Activated T-helper 1 cell treated with Interleukin-2 at 50 U/mL for 16 hours (primary cell): ENCODE results near the gene CDC42BPA.
"Not testable (repeated sequence)": the region's sequence is repeated elsewhere in the genome, so short reads cannot be mapped to it uniquely, and the experiment has no call there.

Experiments
- DNase-seq: peaks from one replicate; pipeline ENCODE4 v3.0.0-alpha.2; 2020; ENCODE audit warnings: low read depth

The CDC42BPA gene

DNA sequence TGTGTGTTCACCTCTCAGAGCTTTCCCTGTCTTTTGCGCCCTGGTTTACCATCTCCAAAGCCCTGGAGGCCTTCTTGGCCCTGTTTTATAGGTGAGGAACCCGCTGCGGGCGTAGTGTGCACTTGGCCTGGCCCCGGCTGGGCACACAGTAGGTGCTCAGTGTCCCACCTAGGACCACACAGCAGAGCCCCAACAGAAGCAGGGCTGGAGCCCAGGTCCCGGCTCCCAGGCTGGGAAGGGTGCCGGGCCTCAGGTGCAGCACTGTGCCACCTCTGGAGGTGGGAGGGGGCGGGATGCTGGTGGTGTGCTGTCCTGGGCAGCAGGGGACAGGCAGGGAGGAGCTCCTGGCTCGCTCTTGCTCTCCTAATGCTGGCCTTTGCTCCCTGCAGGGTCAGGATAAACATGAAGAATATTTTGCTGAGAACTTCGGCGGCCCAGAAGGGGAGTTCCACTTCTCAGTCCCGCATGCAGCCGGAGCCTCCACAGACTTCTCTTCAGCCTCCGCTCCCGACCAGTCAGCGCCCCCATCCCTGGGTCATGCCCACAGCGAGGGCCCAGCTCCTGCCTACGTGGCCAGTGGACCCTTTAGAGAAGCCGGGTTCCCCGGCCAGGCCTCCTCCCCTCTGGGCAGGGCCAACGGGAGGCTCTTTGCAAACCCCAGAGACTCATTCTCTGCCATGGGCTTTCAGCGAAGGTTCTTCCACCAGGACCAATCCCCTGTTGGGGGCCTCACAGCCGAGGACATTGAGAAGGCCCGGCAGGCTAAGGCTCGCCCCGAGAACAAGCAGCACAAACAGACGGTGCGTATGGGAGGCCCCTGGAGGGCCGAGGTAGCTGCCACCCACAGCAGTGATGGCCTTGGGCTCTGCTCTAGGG, 353.4 kb downstream of the CDC42BPA start:
- DNase-seq: no peak

DNA sequence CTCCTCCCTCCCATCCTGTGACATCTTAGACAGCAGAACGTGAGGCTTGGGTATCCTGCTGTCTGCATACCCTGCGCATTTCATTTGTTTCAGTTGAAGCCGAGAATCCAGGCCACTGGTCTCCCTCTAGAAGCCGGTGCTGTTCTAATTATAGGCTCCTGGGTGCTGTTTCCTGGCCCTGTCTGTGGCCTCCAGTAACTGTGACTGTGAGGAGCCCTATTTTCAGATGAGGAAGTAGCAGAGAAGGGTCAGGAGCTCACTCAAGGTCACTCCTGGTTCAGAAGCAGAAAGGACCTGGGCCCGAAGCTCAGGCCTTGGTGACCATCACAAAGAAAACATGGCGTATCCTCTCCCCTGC, 354.2 kb downstream of the CDC42BPA start:
- no peak for DNase-seq

DNA sequence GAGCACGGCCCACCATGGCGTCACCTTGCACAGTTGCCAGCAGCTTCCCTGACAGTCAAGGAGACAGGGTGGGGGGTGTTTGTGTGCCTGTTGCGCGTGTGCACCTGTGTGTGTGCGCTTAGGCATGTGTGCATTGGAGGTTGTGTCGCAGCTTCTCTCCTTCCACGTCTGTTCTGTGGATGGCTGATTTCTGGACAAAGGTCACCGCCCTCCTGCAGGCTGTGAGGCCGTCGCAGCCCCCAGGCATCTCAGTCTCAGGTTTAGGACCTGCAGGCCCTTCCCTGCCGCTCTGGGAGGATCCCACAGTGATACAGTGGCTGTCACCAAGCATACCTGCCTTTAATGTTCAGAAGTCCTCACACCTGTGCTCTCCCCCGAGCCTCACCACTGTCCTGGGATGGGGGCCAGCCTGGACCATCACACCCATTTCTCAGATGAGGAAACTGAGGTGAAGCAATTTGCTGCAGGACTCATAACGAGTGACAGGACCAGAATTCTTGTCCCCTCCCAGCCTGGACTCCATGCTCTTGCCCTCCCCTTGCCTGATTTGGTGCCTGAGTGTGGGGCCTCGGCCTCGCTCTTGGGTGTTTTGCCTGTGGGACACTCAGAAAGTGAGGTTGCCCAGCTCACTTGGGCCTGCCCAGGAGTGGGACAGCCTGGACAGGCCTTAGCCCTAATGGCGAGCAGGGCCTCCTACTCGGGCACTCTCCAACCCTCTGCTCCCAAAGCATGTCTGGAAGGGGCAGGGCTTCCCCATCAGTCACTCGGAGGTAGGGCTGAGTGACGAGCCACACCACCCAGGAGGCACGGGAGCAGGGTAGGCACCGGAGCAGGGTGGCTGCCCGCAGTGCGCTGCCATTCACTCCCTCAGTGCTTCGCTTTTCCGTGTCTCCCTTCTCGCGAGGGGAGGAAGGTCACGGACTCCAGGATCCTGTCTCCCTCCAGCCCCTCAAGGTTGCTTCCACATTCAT, 355.6 kb downstream of the CDC42BPA start:
- DNase-seq: no peak

DNA sequence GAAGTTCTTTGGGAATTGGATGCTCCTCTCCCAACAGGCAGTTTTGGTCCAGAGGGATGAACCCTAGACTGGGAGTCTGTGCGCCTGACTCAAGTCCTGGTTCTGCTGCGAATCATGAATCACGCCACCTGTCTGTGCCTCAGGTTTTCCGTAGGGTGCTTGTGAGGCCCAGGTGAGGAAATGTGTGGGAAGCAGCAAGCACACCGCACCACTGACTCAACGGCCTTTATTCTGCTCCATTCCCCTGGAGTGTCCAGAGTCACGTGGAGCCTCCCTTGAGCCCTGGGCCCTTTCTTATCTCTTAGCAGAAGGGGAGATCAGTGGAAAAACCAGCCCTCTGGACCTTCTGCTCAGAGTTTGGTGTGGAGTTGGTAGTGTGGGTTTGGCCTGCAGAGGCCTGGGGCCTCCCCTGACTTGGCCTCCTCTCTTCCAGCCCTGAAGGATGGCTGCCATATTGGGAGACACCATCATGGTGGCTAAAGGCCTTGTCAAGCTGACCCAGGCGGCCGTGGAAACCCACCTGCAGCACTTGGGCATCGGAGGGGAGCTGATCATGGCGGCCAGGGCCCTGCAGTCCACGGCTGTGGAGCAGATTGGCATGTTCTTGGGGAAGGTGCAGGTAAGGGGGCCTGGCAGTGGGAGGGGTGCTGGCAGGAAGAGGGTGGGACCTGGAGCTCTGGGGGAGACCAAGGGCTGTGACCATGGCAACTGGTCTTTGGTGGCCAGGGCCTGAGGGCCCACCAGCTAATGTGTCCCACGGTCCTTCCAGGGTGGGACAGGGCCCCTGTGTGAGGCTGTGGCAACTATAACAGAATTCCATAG, 357.1 kb downstream of the CDC42BPA start:
- no peak for DNase-seq

DNA sequence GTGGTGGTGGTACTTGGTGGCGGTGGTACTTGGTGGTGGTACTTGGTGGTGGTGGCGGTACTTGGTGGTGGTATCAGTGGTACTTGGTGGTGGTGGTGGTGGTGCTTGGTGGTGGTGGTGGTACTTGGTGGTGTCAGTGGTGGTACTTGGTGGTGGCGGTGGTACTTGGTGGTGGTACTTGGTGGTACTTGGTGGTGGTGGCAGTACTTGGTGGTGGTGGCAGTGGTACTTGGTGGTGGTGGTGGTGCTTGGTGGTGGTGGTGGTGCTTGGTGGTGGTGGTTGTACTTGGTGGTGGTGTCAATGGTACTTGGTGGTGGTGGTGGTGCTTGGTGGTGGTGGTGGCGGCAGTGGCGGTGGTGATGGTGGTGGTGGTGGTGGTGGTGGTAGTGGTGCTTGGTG, 358.0 kb downstream of the CDC42BPA start:
- no peak for DNase-seq

DNA sequence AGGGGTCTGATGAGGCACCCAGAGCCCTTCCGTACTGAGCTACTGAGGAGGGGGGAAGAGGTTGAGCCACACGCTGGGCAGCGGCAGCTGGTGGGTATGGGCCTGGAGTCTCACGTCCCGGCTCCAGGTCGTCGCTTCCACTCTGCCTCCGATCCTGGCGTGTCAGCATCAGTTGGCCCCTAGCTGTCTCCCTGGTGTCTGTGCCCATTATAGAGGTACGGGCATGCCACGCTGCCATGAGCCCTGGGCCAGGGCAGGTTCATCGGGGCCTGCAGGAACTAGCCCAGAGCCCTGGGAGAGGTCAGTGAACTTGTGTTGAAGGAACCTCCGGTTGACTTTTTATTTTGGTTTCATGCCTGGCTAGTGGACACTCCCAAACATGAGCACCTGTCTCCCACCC, 360.0 kb downstream of the CDC42BPA start:
- DNase-seq: no peak

DNA sequence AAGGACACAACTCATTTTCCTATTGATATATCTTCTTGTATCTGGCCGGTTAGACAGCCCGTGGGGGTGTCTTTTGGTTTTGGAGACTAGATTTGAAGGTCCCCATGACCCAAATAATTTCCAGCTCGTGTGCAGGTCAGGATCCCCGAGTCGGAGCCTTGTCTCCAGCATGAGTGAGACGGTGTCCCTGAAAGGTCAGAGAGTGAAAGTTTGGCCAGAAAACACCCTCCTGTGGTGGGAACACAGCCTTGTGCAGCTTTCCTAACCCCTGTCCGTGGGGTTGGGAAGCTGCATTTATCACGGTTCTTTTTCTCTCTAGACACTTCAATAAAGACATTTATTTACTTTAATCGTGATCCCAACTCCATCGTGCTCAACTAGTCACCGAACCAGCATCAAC, 360.6 kb downstream of the CDC42BPA start:
- no peak for DNase-seq

DNA sequence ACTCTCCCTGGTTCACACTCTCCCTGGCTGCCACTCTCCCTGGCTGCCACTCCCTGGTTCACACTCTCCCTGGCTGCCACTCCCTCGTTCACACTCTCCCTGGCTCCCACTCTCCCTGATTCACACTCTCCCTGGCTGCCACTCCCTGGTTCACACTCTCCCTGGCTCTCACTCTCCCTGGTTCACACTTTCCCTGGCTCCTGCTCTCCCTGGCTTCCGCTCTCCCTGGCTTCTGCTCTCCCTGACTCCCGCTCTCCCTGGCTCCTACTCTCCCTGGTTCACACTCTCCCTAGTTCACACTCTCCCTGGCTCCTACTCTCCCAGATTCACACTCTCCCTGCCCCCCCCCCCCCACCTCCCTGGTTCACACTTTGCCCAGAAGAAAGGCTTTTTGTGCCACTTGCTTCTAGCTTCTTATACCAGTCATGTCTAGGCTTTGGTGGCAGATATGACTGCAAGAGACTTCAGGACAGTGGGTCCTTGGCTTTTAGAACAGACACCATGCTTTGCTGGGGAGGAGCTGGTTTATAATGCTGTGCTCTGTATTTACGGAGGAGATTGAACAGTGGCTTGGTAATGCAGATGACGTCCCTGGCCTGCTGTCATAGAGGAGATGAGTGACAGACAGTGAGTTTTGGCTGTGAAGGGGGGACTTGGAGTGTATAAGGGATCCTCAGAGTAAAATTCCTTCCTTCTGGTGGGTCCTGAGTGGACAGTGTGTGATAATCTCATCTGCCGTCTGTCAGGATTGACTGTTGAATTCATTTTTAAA, 361.2 kb downstream of the CDC42BPA start:
- DNase-seq: no peak

DNA sequence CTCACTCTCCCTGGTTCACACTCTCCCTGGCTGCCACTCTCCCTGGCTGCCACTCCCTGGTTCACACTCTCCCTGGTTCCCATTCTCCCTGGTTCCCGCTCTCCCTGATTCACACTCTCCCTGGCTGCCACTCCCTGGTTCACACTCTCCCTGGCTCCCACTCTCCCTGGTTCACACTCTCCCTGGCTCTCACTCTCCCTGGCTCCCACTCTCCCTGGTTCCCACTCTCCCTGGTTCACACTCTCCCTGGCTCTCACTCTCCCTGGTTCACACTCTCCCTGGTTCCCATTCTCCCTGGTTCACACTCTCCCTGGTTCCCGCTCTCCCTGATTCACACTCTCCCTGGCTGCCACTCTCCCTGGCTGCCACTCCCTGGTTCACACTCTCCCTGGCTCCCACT, 362.4 kb downstream of the CDC42BPA start:
- DNase-seq: not testable (repeated sequence)

DNA sequence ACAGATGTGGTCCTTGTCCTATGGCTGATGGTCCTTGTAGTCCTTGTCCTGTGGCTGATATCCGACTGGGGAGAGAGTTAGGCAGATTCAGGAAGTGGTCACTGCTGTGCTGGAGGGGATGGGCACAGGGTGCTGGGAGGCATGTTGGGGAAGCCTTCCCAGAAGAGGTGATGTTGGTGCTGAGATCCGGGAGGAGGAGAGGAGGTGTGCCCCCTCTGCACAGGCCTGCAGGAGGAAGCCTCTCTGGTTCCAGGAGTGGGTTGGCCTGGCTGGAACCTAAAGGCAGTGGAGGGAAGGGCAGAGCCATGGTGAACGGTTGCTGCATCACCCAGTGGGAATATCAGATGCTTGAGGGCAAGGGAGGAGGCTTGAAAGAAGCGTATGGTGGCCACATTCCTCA, 363.5 kb downstream of the CDC42BPA start:
- DNase-seq: no peak

DNA sequence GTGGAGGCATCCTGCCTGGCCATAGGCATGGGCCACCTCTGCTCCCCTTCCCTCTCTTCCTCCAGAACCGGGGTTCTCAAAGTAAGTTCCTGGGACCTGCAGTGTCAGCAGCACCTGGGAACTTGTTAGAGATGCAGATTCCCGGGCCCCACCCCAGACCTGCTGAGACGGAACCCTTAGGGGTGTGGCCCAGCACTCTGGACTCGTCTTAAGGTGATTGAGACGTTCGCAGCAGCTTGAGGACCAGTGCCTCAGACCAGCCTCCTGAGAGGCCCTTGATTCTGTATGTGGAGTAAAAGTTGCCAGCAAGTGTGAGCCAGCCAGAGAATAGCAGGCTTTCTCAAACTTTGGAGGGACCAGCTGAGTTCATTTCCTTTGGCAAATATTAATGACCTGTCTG, 364.0 kb downstream of the CDC42BPA start:
- no peak for DNase-seq

DNA sequence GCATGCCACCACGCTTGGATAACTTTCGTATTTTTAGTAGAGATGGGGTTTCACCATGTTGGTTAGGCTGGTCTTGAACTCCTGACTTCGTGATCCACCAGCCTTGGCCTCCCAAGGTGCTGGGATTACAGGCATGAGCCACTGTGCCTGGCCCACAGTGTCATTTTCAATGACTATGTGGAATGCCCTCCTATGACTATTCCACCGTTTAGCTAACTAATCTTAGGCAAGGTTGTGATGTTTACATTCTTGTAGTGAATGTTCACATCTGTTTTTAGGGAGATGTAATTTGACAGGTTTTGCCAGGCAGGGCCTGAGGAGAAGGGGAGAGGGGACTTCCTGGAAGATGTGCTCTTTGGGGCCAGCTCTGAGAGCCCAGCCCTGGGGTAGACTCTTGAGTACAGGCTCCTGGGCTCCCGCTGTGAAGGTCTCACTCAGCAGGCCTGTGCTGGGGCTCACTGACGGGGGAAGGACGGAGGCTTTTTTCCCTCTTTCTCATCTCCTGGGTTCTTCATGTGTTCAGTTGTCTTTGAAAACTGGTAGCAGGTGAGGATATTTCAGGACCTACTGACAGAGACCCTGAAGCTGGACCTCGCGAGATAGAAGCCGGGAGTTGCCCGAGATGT, 365.0 kb downstream of the CDC42BPA start:
- DNase-seq: no peak

DNA sequence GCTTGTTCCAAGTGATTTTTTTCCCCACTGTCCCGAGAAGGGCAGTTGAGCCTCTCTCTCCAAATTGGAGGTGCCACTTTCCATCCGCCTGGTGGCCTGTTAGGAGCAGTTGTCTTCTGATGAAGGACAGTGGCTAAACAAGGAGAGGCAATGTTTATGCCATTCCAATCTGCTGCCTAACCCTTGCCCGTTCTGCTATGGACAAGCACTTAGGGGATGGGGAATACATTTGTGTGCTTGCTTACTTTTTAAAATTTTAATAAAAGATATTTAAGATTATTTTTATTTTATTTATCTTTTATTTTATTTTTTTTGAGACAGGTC, 366.2 kb downstream of the CDC42BPA start:
- no peak for DNase-seq

DNA sequence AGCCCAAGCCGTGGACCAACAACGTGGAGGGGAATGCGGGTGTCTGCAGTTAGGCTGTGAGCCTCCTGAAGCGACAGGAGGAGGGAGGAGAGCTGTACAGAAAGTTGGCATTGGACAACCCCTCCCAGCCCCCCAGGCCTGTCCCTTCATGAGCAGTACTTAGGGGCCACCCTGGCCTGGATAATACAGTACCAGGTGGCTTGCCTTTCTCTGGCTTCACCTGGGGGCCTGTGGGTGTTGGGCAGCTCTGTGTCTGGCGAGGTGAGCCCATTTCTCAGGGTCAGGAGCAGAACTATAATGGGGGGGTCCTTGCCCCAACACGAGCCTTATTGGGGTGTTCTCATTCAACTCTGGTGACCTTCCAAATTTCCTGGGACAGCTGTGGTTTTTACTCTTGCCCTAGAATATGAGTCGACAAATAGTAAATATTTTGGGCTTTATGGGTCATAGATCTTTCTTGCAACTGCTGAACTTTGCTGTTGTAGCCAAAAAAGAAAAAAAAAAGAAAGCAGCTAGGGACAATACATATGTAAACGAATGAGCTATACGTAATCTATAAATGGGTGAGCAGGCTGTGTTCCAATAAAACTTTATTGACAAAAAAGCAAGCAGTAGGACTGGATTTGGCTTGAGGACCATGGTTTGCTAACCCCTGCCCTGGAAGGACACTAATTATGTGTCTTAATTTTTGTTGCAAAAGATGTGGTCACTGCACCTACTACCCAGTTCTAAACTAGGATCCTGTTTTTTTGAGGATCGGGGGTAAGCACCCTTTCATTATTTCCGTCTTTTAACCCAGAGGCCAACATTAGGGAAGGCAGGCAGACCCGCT, 366.8 kb downstream of the CDC42BPA start:
- DNase-seq: no peak

DNA sequence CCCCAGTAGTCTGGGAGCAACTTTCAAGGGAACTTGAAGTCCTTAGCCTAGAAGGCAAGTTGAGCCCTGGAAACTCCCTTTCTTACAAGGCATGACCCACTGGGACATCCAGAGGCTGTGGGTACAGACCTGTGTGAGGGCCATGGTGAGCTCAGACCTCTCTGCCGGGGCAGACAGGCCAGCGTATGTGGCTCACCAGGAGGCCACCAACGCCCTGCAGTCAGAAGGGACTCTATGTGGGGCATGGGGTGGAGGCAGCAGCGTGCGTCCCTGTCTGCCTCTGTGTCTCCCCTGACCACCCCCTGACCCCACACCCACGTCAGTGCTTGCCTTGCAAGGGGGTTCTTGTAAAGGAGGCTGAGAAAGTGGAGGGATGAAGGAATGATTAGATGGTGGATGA, 367.4 kb downstream of the CDC42BPA start:
- no peak for DNase-seq

DNA sequence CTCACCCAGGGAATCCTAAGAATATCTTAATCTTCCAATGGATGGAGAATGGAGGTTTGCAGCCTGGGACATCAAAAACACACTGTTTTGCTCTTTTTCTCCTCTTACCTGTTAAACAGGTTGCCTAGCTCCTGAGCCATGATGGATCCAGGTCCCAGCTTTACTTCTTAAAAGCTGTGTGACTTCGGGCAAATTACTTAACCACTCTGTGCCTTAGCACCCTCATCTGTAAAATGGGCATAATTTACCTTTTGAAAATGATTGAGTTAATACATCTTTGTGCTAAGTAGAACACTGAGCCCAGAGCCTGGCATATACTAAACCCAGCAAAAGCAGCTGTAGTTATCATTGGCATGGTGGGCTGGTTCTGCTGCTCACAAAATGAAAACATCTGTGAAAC, 368.0 kb downstream of the CDC42BPA start:
- no peak for DNase-seq

DNA sequence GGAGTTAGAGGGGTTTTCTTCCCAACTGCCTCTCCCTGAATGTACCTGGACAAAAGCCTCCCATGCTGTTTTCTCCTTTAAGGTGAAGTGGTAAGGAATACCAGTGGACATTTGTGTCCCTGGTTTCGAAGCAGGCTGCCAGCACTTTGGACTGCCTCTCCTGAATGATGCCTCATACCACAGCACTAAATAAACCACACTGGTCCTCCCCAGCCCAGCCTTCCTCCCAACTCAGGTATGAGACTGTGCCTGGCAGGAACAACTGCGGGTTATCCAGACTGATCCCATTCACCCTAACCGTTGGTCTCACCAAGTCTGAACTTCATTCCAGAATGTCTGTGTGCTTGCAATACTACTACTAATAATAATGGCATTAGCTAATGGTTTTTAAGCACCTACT, 368.9 kb downstream of the CDC42BPA start:
- no peak for DNase-seq

DNA sequence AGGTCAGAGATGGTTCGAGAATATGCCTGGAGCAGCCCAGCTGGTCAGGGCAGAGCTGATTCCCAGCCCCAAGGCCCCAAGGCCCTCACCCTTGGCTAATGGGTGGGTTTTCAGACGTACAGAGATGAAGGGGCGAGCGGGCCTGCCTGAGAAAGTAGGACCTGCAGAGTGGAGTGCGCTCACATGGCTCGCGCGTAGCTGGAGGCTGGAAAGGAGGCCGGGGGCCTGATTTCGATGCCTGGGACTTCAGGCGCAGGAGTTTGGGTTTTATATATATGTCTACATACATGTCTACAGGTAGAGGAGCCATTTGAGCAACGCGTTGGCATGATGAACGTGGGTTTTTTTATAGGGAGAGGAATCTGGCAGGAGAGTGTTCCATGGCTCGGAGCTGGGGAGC, 369.3 kb downstream of the CDC42BPA start:
- no peak for DNase-seq

DNA sequence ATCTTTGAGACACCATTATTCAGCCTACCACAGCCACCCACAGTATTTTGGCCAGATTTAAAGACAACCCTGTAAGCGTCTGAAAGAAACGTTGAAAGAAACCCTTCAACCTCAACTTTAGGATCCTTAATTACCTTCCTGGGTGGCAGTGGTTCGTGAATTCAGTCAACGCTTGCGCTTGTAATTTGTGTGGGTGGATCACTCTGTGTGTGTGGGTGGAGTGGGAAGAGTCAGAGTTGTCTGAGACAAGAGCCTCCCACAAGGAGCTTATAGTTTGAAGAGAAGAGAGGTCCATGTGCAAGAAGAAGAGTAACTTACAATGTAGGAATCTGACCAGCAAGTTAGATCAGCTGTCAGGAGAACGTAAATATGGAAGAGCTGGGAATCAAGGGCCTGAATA, 369.8 kb downstream of the CDC42BPA start:
- DNase-seq: no peak

DNA sequence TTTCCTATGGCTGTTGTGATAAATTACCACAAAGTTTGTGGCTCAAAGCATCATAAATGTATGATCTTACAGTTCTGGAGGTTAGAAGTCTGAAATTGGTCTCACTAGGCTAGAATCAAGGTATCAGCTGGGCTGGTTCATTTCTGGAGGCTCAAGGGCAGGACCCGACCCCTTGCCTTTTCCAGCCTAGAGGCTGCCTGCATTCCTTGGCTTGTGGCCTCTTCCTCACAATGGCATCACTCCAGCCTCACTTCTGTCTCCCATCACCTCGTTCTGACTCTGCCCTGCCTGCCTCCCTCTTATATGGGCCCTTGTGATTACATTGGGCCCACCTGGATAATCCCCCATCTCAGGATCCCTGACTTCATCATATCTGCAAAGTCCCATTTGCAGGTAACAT, 370.2 kb downstream of the CDC42BPA start:
- no peak for DNase-seq
